ENCODE data around the gene TBK1. TPM values are rescaled to one million over a fixed set of nuclear protein-coding genes. Genes with fewer than 3 reads are reported as not detected.

Gene TBK1
- total RNA-seq, 1 experiment from 2014 or later, result 26.2 TPM

DNA sequence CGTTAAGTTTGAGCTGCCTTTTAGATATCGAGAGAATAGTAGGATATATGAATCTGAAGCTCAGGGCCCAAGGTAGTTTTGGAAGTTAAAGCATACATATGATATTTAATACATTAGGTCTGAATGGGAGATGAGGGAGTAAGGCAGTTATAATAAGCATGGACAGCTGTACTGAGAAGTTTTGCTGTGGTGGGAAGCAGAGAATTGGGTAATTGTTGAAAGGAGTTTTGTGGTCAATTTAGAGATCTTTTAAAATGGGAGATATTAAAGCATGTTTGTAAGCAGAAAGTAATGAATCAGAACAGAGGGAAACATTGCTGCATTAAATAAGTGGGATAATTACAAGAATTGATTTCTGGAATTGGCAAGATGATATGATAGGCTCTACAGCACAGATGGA is 21.3 kb downstream of the TBK1 start:
- Histone ChIP-seq H4K20me1 (ENCODE audit: insufficient read depth) (peaks cover 13% of the 10 kb centered on the region), H2AFZ (no peak overlapping the region), H3F3A (ENCODE audit: insufficient read depth, low read depth) (no peaks in the 10 kb centered on the region), H3K36me3 (ENCODE audit: low read depth) (peaks cover 60% of the 10 kb centered on the region), H3K4me2 (no peak overlapping the region), H3K27ac (no peak overlapping the region), H3K27me3 (ENCODE audit: insufficient read depth, low read depth) (no peaks in the 10 kb centered on the region), H3K4me1 (replicated peaks; ENCODE audit: insufficient read depth) (no peaks in the 10 kb centered on the region), H3K9me3 (ENCODE audit: insufficient read depth, low read depth) (no peaks in the 10 kb centered on the region), H3K4me3 (no peak overlapping the region), H3K79me2 (ENCODE audit: low read depth) (peaks cover 12% of the 10 kb centered on the region), H3K9me2 (ENCODE audit: insufficient read depth) (no peaks in the 10 kb centered on the region)
- ChIA-PET CTCF (no interaction called here), POLR2A (ENCODE audit: unreplicated experiment) (no interaction called here)
- intact Hi-C loops (cut with micrococcal nuclease; ENCODE audit: unreplicated experiment), result no loop called here
- no peak for DNase-seq
- BruUV-seq (replicated peaks), result no TSS peak
- TF ChIP-seq EZH2 (IDR thresholded peaks at IDR 0.05; ENCODE audit: low read depth) (no peak), CTCF (conservative IDR thresholded peaks at IDR 0.05) (no peak)

DNA sequence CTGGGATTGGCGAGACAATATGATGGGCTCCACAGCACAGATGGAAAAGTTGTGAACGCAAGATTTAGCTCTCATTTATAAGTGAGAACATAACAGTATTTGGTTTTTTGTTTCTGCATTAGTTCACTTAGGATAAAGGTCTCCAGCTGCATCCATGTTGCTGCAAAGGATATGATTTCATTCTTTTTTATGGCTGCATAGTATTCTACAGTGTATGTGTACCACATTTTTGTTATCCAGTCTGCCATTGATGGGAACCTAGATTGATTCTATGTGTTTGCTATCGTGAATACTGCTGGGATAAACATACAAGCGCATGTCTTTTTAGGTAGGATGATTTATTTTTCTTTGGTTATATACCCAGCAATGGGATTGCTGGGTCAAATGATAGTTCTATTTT is 23.6 kb downstream of the TBK1 start:
- Histone ChIP-seq H3K9me3 (ENCODE audit: insufficient read depth, low read depth) (no peaks in the 10 kb centered on the region), H3K27me3 (ENCODE audit: insufficient read depth, low read depth) (no peaks in the 10 kb centered on the region), H3K4me3 (no peak overlapping the region), H3K4me1 (replicated peaks; ENCODE audit: insufficient read depth) (no peaks in the 10 kb centered on the region), H3K9me2 (ENCODE audit: insufficient read depth) (no peaks in the 10 kb centered on the region), H2AFZ (no peak overlapping the region), H3K4me2 (no peak overlapping the region), H3K27ac (no peak overlapping the region), H4K20me1 (ENCODE audit: insufficient read depth) (peaks cover 30% of the 10 kb centered on the region), H3K79me2 (ENCODE audit: low read depth) (peaks cover 12% of the 10 kb centered on the region), H3K36me3 (ENCODE audit: low read depth) (peaks cover 73% of the 10 kb centered on the region), H3F3A (ENCODE audit: insufficient read depth, low read depth) (peaks cover 7% of the 10 kb centered on the region; the same call in 1 of the 2 replicates)
- CTCF ChIA-PET, result no interaction called here
- intact Hi-C loops (cut with micrococcal nuclease; ENCODE audit: unreplicated experiment), result no loop called here
- DNase-seq, result no peak
- no TSS peak for BruUV-seq (replicated peaks)
- POLR2A ChIA-PET (ENCODE audit: unreplicated experiment), result no interaction called here
- TF ChIP-seq CTCF (conservative IDR thresholded peaks at IDR 0.05), result no peak
- no peak for TF ChIP-seq EZH2 (IDR thresholded peaks at IDR 0.05; ENCODE audit: low read depth)

GRCh38 chr12:64476844-64477243 is 24.9 kb downstream of the TBK1 start:
- H3K4me1 ChIP-seq (replicated peaks; ENCODE audit: insufficient read depth), result no peaks in the 10 kb centered on the region
- H2AFZ ChIP-seq, result no peak overlapping the region
- no peak overlapping the region for H3K4me2 ChIP-seq
- peaks cover 30% of the 10 kb centered on the region for H4K20me1 ChIP-seq (ENCODE audit: insufficient read depth)
- peaks cover 12% of the 10 kb centered on the region for H3K79me2 ChIP-seq (ENCODE audit: low read depth)
- H3F3A ChIP-seq (ENCODE audit: insufficient read depth, low read depth), result peaks cover 10% of the 10 kb centered on the region; the same call in 1 of the 2 replicates
- no peaks in the 10 kb centered on the region for H3K27me3 ChIP-seq (ENCODE audit: insufficient read depth, low read depth)
- no peaks in the 10 kb centered on the region for H3K9me2 ChIP-seq (ENCODE audit: insufficient read depth)
- CTCF ChIA-PET, result no interaction called here
- no peak overlapping the region for H3K4me3 ChIP-seq
- H3K36me3 ChIP-seq (ENCODE audit: low read depth), result peaks cover 66% of the 10 kb centered on the region
- intact Hi-C loops (cut with micrococcal nuclease; ENCODE audit: unreplicated experiment), result no loop called here
- no TSS peak for BruUV-seq (replicated peaks)
- POLR2A ChIA-PET (ENCODE audit: unreplicated experiment), result no interaction called here
- H3K9me3 ChIP-seq (ENCODE audit: insufficient read depth, low read depth), result no peaks in the 10 kb centered on the region
- no peak overlapping the region for H3K27ac ChIP-seq
- TF ChIP-seq CTCF (conservative IDR thresholded peaks at IDR 0.05) (no peak), EZH2 (IDR thresholded peaks at IDR 0.05; ENCODE audit: low read depth) (no peak)
- no peak for DNase-seq
